Endothelial cell of umbilical vein (primary cell): Measurements from ENCODE around the gene NTRK1. TPM values are rescaled to one million over a fixed set of nuclear protein-coding genes. Genes with fewer than 3 reads are reported as not detected.

Experiments
- BruUV-seq: library from RNA; stranded (reverse); fragments of 400-500 nt; replicated peaks from 2 replicates; lab custom pipeline; 2021; lab: Mats Ljungman, UMichigan
- CTCF ChIA-PET: fragments of 300-600, 350-600 bp; sonication (Branson Sonifier 250); formaldehyde crosslinking; loops from one replicate; lab custom pipeline; 2021; ENCODE audit warnings: antibody characterized with exemption, inconsistent platforms; lab: Charles Lee
- POLR2A ChIA-PET: fragments of 300-600, 350-600 bp; sonication (Branson Sonifier 250); formaldehyde crosslinking; loops from one replicate; lab custom pipeline; 2021; ENCODE audit warnings: antibody characterized with exemption, inconsistent platforms; lab: Charles Lee
- DNase-seq: peaks from one replicate; pipeline ENCODE4 v3.0.0-alpha.2; 2011; ENCODE audit warnings: low read depth, low spot score
- FAIRE-seq: peaks from 2 replicates; lab custom pipeline; 2011; peaks lifted over from hg19 to GRCh38; lab: Jason Lieb, UNC
- H2AFZ ChIP-seq: 2 replicates; pipeline ENCODE4 v1.6.0; 2012; ENCODE audit warnings: low read depth, low read length, control low read depth, inconsistent platforms
- H3K27ac ChIP-seq: 2 replicates; pipeline ENCODE4 v1.5.1; 2011; ENCODE audit warnings: low read depth, mild to moderate bottlenecking, control low read depth, low read length, moderate library complexity; ENCODE audit not compliant: insufficient read depth
- H3K27me3 ChIP-seq, 2 experiments: 2 replicates each; pipeline versions ENCODE4 v1.6.0 to v1.6.1; 2011; ENCODE audit warnings: low read length in 2 of 2, mixed read lengths in 1 of 2; ENCODE audit not compliant: control insufficient read depth in 2 of 2, insufficient read depth in 2 of 2
- H3K36me3 ChIP-seq, 2 experiments: 2 replicates in 1 of 2; 3 replicates in 1 of 2; pipeline ENCODE4 v1.5.1; 2011; ENCODE audit warnings: low read length in 2 of 2, mild to moderate bottlenecking in 1 of 2, moderate library complexity in 1 of 2; ENCODE audit not compliant: control insufficient read depth in 2 of 2, insufficient read depth in 2 of 2; ENCODE audit errors: extremely low read depth in 1 of 2
- H3K4me1 ChIP-seq: 3 replicates; pipeline ENCODE4 v1.5.1; 2011; ENCODE audit warnings: mild to moderate bottlenecking, low read length; ENCODE audit not compliant: control insufficient read depth, insufficient read depth; ENCODE audit errors: extremely low read depth
- H3K4me2 ChIP-seq: 2 replicates; pipeline ENCODE4 v1.6.1; 2011; ENCODE audit warnings: low read length, control low read depth, mixed read lengths; ENCODE audit not compliant: insufficient read depth
- H3K4me3 ChIP-seq, 3 experiments: fragments of 200-600 bp in 1 of 3; sonication (generic), shearing (Covaris generic) in 1 of 3; replicated peaks in 1 of 3; 2 replicates each; pipeline ENCODE4 v1.5.1; 2011 to 2016; ENCODE audit warnings: control low read depth in 3 of 3, low read length in 3 of 3, mild to moderate bottlenecking in 2 of 3, inconsistent platforms in 1 of 3, low read depth in 1 of 3, moderate library complexity in 1 of 3; ENCODE audit not compliant: insufficient read depth in 1 of 3
- H3K79me2 ChIP-seq: 2 replicates; pipeline ENCODE4 v1.6.0; 2012; ENCODE audit warnings: low read length, inconsistent platforms; ENCODE audit not compliant: control insufficient read depth, insufficient read depth
- H3K9ac ChIP-seq: replicated peaks from 2 replicates; pipeline ENCODE3; 2011; ENCODE audit warnings: low read length, control low read depth; ENCODE audit not compliant: insufficient read depth; ENCODE audit errors: extremely low read depth
- H3K9me1 ChIP-seq: replicated peaks from 3 replicates; pipeline ENCODE4 v1.6.0; 2011; ENCODE audit warnings: mild to moderate bottlenecking, low read length; ENCODE audit not compliant: control insufficient read depth, insufficient read depth; ENCODE audit errors: extremely low read depth
- H3K9me3 ChIP-seq: replicated peaks from 2 replicates; pipeline ENCODE4 v1.5.1; 2012; ENCODE audit warnings: low read length, inconsistent platforms; ENCODE audit not compliant: control insufficient read depth, insufficient read depth
- H4K20me1 ChIP-seq: replicated peaks from 2 replicates; pipeline ENCODE3; 2011; ENCODE audit warnings: mild to moderate bottlenecking, low read length; ENCODE audit not compliant: control insufficient read depth, insufficient read depth; ENCODE audit errors: extremely low read depth
- FOS ChIP-seq: IDR thresholded peaks from 2 replicates; pipeline ENCODE4 v1.6.1; 2011; ENCODE audit warnings: mild to moderate bottlenecking, low read length, moderate library complexity, borderline replicate concordance; ENCODE audit not compliant: insufficient read depth
- GATA2 ChIP-seq: IDR thresholded peaks from 2 replicates; pipeline ENCODE4 v1.7.0; 2011; ENCODE audit warnings: low read depth, mild to moderate bottlenecking, moderate library complexity, mixed read lengths, low read length; ENCODE audit not compliant: insufficient read length, insufficient read depth
- MYC ChIP-seq: IDR thresholded peaks from one replicate; pipeline ENCODE4 v1.6.1; 2011; ENCODE audit warnings: mild to moderate bottlenecking, low read depth, low read length
- POLR2AphosphoS5 ChIP-seq: IDR thresholded peaks from 2 replicates; pipeline ENCODE4 v1.6.1; 2012; ENCODE audit warnings: low read depth, mild to moderate bottlenecking, control low read depth, low read length, moderate library complexity; ENCODE audit not compliant: insufficient read depth
- dilution Hi-C: fragments of 300-500 bp; cut with MboI; formaldehyde crosslinking; loops from one replicate; pipeline ENCODE4 v1.15.0; 2019; ENCODE audit warnings: low sequenced_read_pairs; ENCODE audit not compliant: extremely low pct_ligation_motif_present
- intact Hi-C: fragments of 100-400 bp; cut with micrococcal nuclease; formaldehyde crosslinking; loops from one replicate; pipeline ENCODE4 v1.10.0; 2022
- polyA plus RNA-seq, 4 experiments: library from polyadenylated mRNA; depleted of rRNA in 3 of 4; stranded (reverse) in 3 of 4; unstranded in 1 of 4; fragments of >200 nt; gene quantifications; 2 replicates each; pipeline versions ENCODE4 v1.2.1 to v1.2.3, GENCODE V29; 2011 to 2012; ENCODE audit warnings: missing spikeins in 1 of 4
- total RNA-seq: library from RNA; stranded (reverse); gene quantifications from 2 replicates; pipeline ENCODE4 v1.2.3, GENCODE V29; 2021
- TF ChIP-seq, protein P1 (sequence below): IDR thresholded peaks from 2 replicates; pipeline ENCODE4 v1.6.1; 2011; ENCODE audit not compliant: insufficient read depth, insufficient read length

The NTRK1 gene
- total and polyA plus RNA-seq, 2 donors (not counting 3 experiments of a cell fraction or from before 2014, with no cell fraction given) = 0.07 TPM; not detected in 1

DNA sequence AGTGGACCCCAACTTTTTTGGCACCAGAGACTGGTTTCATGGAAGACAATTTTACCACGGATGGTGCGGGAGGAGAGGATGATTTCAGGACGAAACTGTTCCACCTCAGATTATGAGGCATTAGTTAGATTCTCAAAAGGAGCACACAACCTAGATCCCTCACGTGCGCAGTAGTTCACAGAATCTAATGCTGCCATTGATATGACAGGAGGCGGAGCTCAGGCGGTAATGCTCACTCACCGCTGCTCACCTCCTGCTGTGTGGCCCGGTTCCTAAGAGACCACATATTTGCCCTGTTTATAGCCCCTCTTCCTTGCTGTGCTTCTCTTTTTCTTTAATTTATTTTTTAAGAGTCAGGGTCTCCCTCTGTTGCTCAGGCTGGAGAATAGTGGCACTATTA, 4.6 kb downstream of the NTRK1 start:
- Histone ChIP-seq H3K27me3 (peaks cover 13 to 15% of the 10 kb centered on the region in 2 experiments), H3K9me1 (no peaks in the 10 kb centered on the region), H3K4me2 (no peak overlapping the region), H3K79me2 (no peaks in the 10 kb centered on the region), H3K4me1 (peaks cover 12% of the 10 kb centered on the region), H3K27ac (no peak overlapping the region), H4K20me1 (no peaks in the 10 kb centered on the region), H3K9ac (no peak overlapping the region), H3K9me3 (no peaks in the 10 kb centered on the region), H3K4me3 (no peak overlapping the region), H3K36me3 (no peaks in the 10 kb centered on the region), H2AFZ (no peak overlapping the region)
- TF ChIP-seq, protein P1, sequence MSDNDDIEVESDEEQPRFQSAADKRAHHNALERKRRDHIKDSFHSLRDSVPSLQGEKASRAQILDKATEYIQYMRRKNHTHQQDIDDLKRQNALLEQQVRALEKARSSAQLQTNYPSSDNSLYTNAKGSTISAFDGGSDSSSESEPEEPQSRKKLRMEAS = no peak
- TF ChIP-seq POLR2AphosphoS5 (no peak), FOS (no peak)
- DNase-seq = no peak
- dilution Hi-C loops = no loop called here
- no peak for FAIRE-seq
- POLR2A ChIA-PET = no interaction called here
- CTCF ChIA-PET = interaction anchor here (1.0 to 1.8 kb wide), 3 partner anchors 25 to 139 kb away, joined by 3 to 7 read pairs (median 3); no protein-coding TSS in a partner anchor
- BruUV-seq = no TSS peak
- intact Hi-C loops = no loop called here

DNA sequence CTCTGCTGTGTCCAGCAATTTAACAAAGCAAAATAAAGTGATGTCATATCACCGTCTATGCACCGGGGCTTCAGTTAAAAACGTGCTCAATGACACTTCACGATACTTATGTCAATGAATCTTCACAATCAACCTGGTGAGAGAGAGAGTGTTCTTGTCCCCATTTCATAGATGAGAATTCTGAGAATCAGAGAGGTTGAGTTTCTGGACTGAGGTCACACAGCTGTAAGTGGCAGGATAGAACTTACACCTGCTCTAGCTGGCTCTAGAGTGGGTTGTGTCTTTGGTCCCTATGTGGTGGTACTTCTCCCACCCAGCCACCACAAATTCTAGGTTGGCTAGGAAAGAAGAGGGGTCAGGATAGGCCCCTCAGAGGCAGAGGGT, 5.2 kb downstream of the NTRK1 start:
- no TSS peak for BruUV-seq
- H3K4me3 ChIP-seq = no peak overlapping the region
- H3K9me1 ChIP-seq = no peaks in the 10 kb centered on the region
- DNase-seq = no peak
- no peak overlapping the region for H3K27ac ChIP-seq
- H3K4me2 ChIP-seq = no peak overlapping the region
- H3K4me1 ChIP-seq = peaks cover 10% of the 10 kb centered on the region
- TF ChIP-seq GATA2 (no peak), POLR2AphosphoS5 (no peak), MYC (no peak)
- H2AFZ ChIP-seq = no peak overlapping the region
- H4K20me1 ChIP-seq = no peaks in the 10 kb centered on the region
- no peaks in the 10 kb centered on the region for H3K79me2 ChIP-seq
- dilution Hi-C loops (no loop called here), intact Hi-C loops (no loop called here)
- peaks cover 11 to 12% of the 10 kb centered on the region in 2 experiments for H3K27me3 ChIP-seq
- FAIRE-seq = no peak
- ChIA-PET POLR2A (no interaction called here), CTCF (interaction anchor here (1.0 kb wide), 1 partner anchor 140 kb away, joined by 3 read pairs; no protein-coding TSS in a partner anchor)
- H3K9ac ChIP-seq = no peak overlapping the region
- no peaks in the 10 kb centered on the region for H3K36me3 ChIP-seq
- H3K9me3 ChIP-seq = no peaks in the 10 kb centered on the region
